Measurements from ENCODE around the gene CELF1. TPM values are rescaled to one million over a fixed set of nuclear protein-coding genes. Genes with fewer than 3 reads are reported as not detected.

CELF1 gene
- total and polyA plus RNA-seq, 2 donors (not counting 1 experiment from before 2014, with no cell fraction given), result 52.0 to 153 TPM

DNA sequence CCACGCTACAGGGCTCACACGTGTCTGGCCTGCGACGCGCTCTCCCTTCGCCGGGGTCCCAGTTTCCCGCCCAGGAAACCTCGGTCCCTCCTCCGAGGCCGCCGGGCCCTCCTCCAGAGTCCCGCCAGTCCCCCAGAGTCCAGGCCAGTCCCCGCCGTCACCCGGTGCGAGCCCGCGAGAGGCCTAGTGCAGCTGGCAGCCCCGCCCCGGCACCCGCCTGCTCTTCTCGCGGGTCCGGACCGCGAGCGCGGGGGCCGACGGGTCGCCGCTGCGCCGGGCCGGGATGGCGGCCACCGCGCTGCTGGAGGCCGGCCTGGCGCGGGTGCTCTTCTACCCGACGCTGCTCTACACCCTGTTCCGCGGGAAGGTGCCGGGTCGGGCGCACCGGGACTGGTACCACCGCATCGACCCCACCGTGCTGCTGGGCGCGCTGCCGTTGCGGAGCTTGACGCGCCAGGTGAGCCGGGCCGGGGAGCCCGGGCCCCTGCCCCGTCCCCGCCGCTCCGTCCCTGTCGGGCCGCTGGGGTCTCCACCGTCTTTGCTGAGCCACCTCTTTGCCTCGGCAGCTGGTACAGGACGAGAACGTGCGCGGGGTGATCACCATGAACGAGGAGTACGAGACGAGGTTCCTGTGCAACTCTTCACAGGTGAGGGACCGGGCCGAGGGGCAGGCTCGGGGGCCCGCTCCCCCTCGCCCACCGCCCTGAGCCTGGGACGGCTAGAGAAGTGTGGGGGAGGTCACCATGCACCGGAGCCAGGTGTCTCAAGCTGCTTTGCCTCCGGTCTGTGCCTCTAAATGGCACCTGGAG is 12.6 kb upstream of the CELF1 start, which contains the start of gene PTPMT1:
TSS of gene PTPMT1 (plus strand) at position 260 of the 809 bp plus-strand sequence. CDS start at position 284, 24 bp downstream.
- no peaks in the 10 kb centered on the region for H3K9me3 Mint-ChIP-seq (ENCODE audit: insufficient read depth)

More for the DNA sequence above, 12.6 kb upstream of the CELF1 start, which contains the start of gene PTPMT1:
- peaks cover 20% of the 10 kb centered on the region for H3K4me1 Mint-ChIP-seq
- CTCF ChIA-PET, result interaction anchor here (0.7 to 2.5 kb wide), 3 partner anchors 12 to 987 kb away, joined by 3 to 19 read pairs (median 7); partner anchors contain the start of genes CELF1 and KBTBD4
- no peaks in the 10 kb centered on the region for H4K20me1 ChIP-seq (ENCODE audit: control insufficient read depth, insufficient read depth, low read length, poor library complexity, severe bottlenecking)
- H3K27ac Mint-ChIP-seq, result peak within 1 kb of the TSS; percentile 87
- POLR2A ChIA-PET, result interaction anchor here (0.5 to 1.9 kb wide), 6 partner anchors 12 to 137 kb away, joined by 3 to 18 read pairs (median 6); partner anchors contain the start of genes CELF1, KBTBD4 and NDUFS3
- no peaks in the 10 kb centered on the region for H3K27me3 ChIP-seq (replicated peaks in 1 of 4; ENCODE audit: control extremely low read depth in 1 of 4, control insufficient read depth in 3 of 4, insufficient read depth in 4 of 4, low read length in 3 of 4)
- H3K4me2 ChIP-seq (replicated peaks; ENCODE audit: low read depth, low read length, poor library complexity, severe bottlenecking), result peak within 1 kb of the TSS; percentile 99
- peak within 1 kb of the TSS; percentile 97 for H3K9ac ChIP-seq (ENCODE audit: low read length)
- intact Hi-C loops (cut with micrococcal nuclease), result loop anchor here (1.0 to 2.0 kb wide), 2 partner anchors 12 to 13 kb away; partner anchors contain the start of genes CELF1, KBTBD4 and NDUFS3
- H3K4me1 ChIP-seq (ENCODE audit: control insufficient read depth in 2 of 2, insufficient read depth in 2 of 2, low read length in 2 of 2), result peaks cover 8 to 17% of the 10 kb centered on the region in 2 donors
- peaks cover 66% of the 10 kb centered on the region for H3K79me2 ChIP-seq (ENCODE audit: control insufficient read depth, insufficient read depth, low read length)
- no peak for TF ChIP-seq EZH2 (IDR thresholded peaks at IDR 0.05; ENCODE audit: borderline replicate concordance, insufficient read depth, low read depth, low read length, poor library complexity, severe bottlenecking)
- TF ChIP-seq, protein P1, sequence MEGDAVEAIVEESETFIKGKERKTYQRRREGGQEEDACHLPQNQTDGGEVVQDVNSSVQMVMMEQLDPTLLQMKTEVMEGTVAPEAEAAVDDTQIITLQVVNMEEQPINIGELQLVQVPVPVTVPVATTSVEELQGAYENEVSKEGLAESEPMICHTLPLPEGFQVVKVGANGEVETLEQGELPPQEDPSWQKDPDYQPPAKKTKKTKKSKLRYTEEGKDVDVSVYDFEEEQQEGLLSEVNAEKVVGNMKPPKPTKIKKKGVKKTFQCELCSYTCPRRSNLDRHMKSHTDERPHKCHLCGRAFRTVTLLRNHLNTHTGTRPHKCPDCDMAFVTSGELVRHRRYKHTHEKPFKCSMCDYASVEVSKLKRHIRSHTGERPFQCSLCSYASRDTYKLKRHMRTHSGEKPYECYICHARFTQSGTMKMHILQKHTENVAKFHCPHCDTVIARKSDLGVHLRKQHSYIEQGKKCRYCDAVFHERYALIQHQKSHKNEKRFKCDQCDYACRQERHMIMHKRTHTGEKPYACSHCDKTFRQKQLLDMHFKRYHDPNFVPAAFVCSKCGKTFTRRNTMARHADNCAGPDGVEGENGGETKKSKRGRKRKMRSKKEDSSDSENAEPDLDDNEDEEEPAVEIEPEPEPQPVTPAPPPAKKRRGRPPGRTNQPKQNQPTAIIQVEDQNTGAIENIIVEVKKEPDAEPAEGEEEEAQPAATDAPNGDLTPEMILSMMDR (IDR thresholded peaks at IDR 0.05), result no peak
- peak within 1 kb of the TSS; percentile 59 to 90 (median 83) for H3K4me3 ChIP-seq (ENCODE audit: control extremely low read depth in 1 of 5, extremely low read depth in 1 of 5, insufficient read depth in 1 of 5, low read depth in 2 of 5, low read length in 4 of 5)
- H2AFZ ChIP-seq (ENCODE audit: insufficient read depth, low read depth, low read length, poor library complexity, severe bottlenecking), result peak within 1 kb of the TSS; percentile 99
- peaks cover 0 to 9% of the 10 kb centered on the region in 2 experiments for H3K36me3 ChIP-seq (replicated peaks in 1 of 2; ENCODE audit: control extremely low read depth in 1 of 2, control insufficient read depth in 1 of 2, extremely low read depth in 1 of 2, insufficient read depth in 2 of 2, low read length in 1 of 2)
- under 1% methylated on average over 86 of the region's 86 CpGs for WGBS (ENCODE audit: insufficient coverage)
- peak within 1 kb of the TSS; percentile 81 to 89 for H3K27ac ChIP-seq (ENCODE audit: low read length in 2 of 2)
- no peaks in the 10 kb centered on the region for H3K9me3 ChIP-seq (ENCODE audit: control extremely low read depth in 1 of 3, control insufficient read depth in 2 of 3, insufficient read depth in 1 of 3, low read length in 2 of 3)
- no peaks in the 10 kb centered on the region for H3K27me3 Mint-ChIP-seq
- H3K4me3 Mint-ChIP-seq, result peak within 1 kb of the TSS; percentile 85
- DNase-seq (peak; percentile 77), ATAC-seq (ENCODE audit: low read depth) (peak; percentile 94)
